Measurements from ENCODE around the gene ARHGEF4. TPM values are rescaled to one million over a fixed set of nuclear protein-coding genes. Genes with fewer than 3 reads are reported as not detected.

Gene ARHGEF4
- total and polyA plus RNA-seq, 2 donors from 2014 or later = 0.90 to 0.94 TPM

- Histone ChIP-seq H3K9ac (ENCODE audit: low read length in 3 of 3) (no peak overlapping the region), H3K27me3 (ENCODE audit: control insufficient read depth, insufficient read depth, low read length) (peaks cover 4% of the 10 kb centered on the region), H3K4me3 (ENCODE audit: low read length in 3 of 3) (no peak overlapping the region), H3K9me3 (ENCODE audit: control insufficient read depth in 2 of 3, insufficient read depth in 1 of 3, low read length in 3 of 3) (no peaks in the 10 kb centered on the region), H3K4me1 (ENCODE audit: control insufficient read depth in 2 of 3, insufficient read depth in 2 of 3, low read depth in 1 of 3, low read length in 3 of 3) (peaks cover 0 to 6% (median 0%) of the 10 kb centered on the region in 3 donors), H3K36me3 (ENCODE audit: control insufficient read depth in 2 of 3, insufficient read depth in 3 of 3, low read length in 3 of 3) (peaks cover 0 to under 1% (median 0%) of the 10 kb centered on the region in 3 donors), H3K27ac (ENCODE audit: low read depth in 2 of 2, low read length in 2 of 2) (no peak overlapping the region)
- peak in 1 of 5 donors; percentile 10 for DNase-seq
- TF ChIP-seq CTCF (IDR thresholded peaks at IDR 0.05; ENCODE audit: borderline replicate concordance, extremely low read depth, insufficient read depth) = no peak
- FAIRE-seq = no peak
- intact Hi-C loops (cut with DNase I) = no loop called here
Observed at GRCh38 chr2:131042148-131042775, 205.5 kb downstream of the ARHGEF4 start.

- peak in 1 of 5 donors; percentile 55 for DNase-seq
- no peak overlapping the region for H3K27ac ChIP-seq (ENCODE audit: low read depth in 2 of 2, low read length in 2 of 2)
- H3K27me3 ChIP-seq (ENCODE audit: control insufficient read depth, insufficient read depth, low read length) = peaks cover 4% of the 10 kb centered on the region
- FAIRE-seq = no peak
- intact Hi-C loops (cut with DNase I) = no loop called here
- TF ChIP-seq CTCF (IDR thresholded peaks at IDR 0.05; ENCODE audit: borderline replicate concordance, extremely low read depth, insufficient read depth) = no peak
- H3K9me3 ChIP-seq (ENCODE audit: control insufficient read depth in 2 of 3, insufficient read depth in 1 of 3, low read length in 3 of 3) = no peaks in the 10 kb centered on the region
- H3K9ac ChIP-seq (ENCODE audit: low read length in 3 of 3) = no peak overlapping the region
- peaks cover 0 to 3% (median 3%) of the 10 kb centered on the region in 3 donors for H3K36me3 ChIP-seq (ENCODE audit: control insufficient read depth in 2 of 3, insufficient read depth in 3 of 3, low read length in 3 of 3)
- H3K4me3 ChIP-seq (ENCODE audit: low read length in 3 of 3) = no peak overlapping the region
- H3K4me1 ChIP-seq (ENCODE audit: control insufficient read depth in 2 of 3, insufficient read depth in 2 of 3, low read depth in 1 of 3, low read length in 3 of 3) = peaks cover 0 to 6% (median 0%) of the 10 kb centered on the region in 3 donors
Observed at GRCh38 chr2:131043199-131044074, 206.7 kb downstream of the ARHGEF4 start.

DNA sequence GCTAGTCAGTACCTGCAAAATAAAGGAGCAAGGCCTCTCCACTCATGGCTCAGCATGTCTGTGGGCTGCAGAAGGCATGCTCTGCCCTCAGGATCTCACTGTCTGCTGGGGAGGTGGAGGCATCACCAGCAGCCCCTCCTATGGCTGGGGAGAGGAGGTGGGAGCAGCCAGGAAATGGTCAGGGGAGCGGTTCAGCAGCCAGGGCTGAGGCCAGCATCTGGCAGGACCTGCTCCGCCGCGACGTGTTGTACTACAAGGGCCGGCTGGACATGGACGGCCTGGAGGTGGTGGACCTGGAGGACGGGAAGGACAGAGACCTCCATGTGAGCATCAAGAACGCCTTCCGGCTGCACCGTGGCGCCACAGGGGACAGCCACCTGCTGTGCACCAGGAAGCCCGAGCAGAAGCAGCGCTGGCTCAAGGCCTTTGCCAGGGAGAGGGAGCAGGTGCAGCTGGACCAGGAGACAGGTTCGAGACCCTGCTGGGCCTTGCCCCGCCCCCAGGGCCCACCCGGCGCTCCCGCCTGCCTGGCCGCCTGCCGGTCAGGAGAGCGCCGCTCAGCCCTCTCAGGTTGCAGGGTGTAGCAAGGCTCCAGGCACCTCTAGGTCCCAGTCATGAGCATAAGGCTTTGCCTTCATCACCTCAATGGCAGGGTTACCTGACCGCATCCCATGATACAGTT lies 207.5 kb downstream of the ARHGEF4 start:
- FAIRE-seq (no peak), DNase-seq (peak in 1 of 5 donors; percentile 73)
- H3K27ac ChIP-seq (ENCODE audit: low read depth in 2 of 2, low read length in 2 of 2) = no peak overlapping the region
- TF ChIP-seq CTCF (IDR thresholded peaks at IDR 0.05; ENCODE audit: borderline replicate concordance, extremely low read depth, insufficient read depth) = no peak
- peaks cover 4% of the 10 kb centered on the region for H3K27me3 ChIP-seq (ENCODE audit: control insufficient read depth, insufficient read depth, low read length)
- intact Hi-C loops (cut with DNase I) = no loop called here
- H3K9me3 ChIP-seq (ENCODE audit: control insufficient read depth in 2 of 3, insufficient read depth in 1 of 3, low read length in 3 of 3) = no peaks in the 10 kb centered on the region
- peaks cover 0 to 6% (median 0%) of the 10 kb centered on the region in 3 donors for H3K4me1 ChIP-seq (ENCODE audit: control insufficient read depth in 2 of 3, insufficient read depth in 2 of 3, low read depth in 1 of 3, low read length in 3 of 3)
- peaks cover 0 to 11% (median 9%) of the 10 kb centered on the region in 3 donors for H3K36me3 ChIP-seq (ENCODE audit: control insufficient read depth in 2 of 3, insufficient read depth in 3 of 3, low read length in 3 of 3)
- H3K4me3 ChIP-seq (ENCODE audit: low read length in 3 of 3) = no peak overlapping the region
- no peak overlapping the region for H3K9ac ChIP-seq (ENCODE audit: low read length in 3 of 3)

Measured in kidney (tissue), 14 donors.